Keratinocyte (primary cell): Measurements from ENCODE around the gene GTF3C5. TPM values are rescaled to one million over a fixed set of nuclear protein-coding genes. Genes with fewer than 3 reads are reported as not detected.

Experiments
- DNase-seq: peaks from one replicate; pipeline ENCODE4 v3.0.0-alpha.2; 2011; ENCODE audit warnings: low read depth, missing footprints, low spot score
- FAIRE-seq: peaks from 2 replicates; lab custom pipeline; 2011; peaks lifted over from hg19 to GRCh38; lab: Jason Lieb, UNC
- H2AFZ ChIP-seq: 2 replicates; pipeline ENCODE4 v1.6.0; 2012; ENCODE audit warnings: low read length, control low read depth, inconsistent platforms; ENCODE audit not compliant: control insufficient read depth
- H3K27ac ChIP-seq: 2 replicates; pipeline ENCODE4 v1.5.1; 2011; ENCODE audit warnings: low read length; ENCODE audit not compliant: control insufficient read depth, insufficient read depth
- H3K27me3 ChIP-seq: 3 replicates; pipeline ENCODE4 v1.6.0; 2011; ENCODE audit warnings: low read length; ENCODE audit not compliant: control insufficient read depth, insufficient read depth; ENCODE audit errors: extremely low read depth
- H3K36me3 ChIP-seq, 2 experiments: 2 replicates in 1 of 2; 3 replicates in 1 of 2; pipeline ENCODE4 v1.5.1; 2011; ENCODE audit warnings: low read length in 2 of 2, mild to moderate bottlenecking in 1 of 2; ENCODE audit not compliant: control insufficient read depth in 2 of 2, insufficient read depth in 2 of 2; ENCODE audit errors: extremely low read depth in 1 of 2
- H3K4me1 ChIP-seq: 3 replicates; pipeline ENCODE4 v1.5.1; 2011; ENCODE audit warnings: low read length; ENCODE audit not compliant: control insufficient read depth, insufficient read depth; ENCODE audit errors: extremely low read depth
- H3K4me2 ChIP-seq: 3 replicates; pipeline ENCODE4 v1.6.0; 2011; ENCODE audit warnings: low read depth, low read length; ENCODE audit not compliant: control insufficient read depth, insufficient read depth; ENCODE audit errors: extremely low read depth
- H3K4me3 ChIP-seq, 3 experiments: fragments of 200-600 bp in 1 of 3; sonication (generic) in 1 of 3; 2 replicates in 2 of 3; 3 replicates in 1 of 3; pipeline ENCODE4 v1.5.1; 2011 to 2016; ENCODE audit warnings: low read length in 3 of 3, mild to moderate bottlenecking in 3 of 3, control low read depth in 2 of 3, inconsistent platforms in 1 of 3, low read depth in 1 of 3, mixed read lengths in 1 of 3, mixed run types in 1 of 3, moderate library complexity in 1 of 3; ENCODE audit not compliant: control insufficient read depth in 2 of 3, insufficient read depth in 2 of 3; ENCODE audit errors: extremely low read depth in 1 of 3
- H3K79me2 ChIP-seq: 2 replicates; pipeline ENCODE4 v1.6.0; 2012; ENCODE audit warnings: low read length; ENCODE audit not compliant: control insufficient read depth, insufficient read depth
- H3K9ac ChIP-seq: 3 replicates; pipeline ENCODE4 v1.6.0; 2011; ENCODE audit warnings: low read length; ENCODE audit not compliant: control insufficient read depth, insufficient read depth; ENCODE audit errors: extremely low read depth
- H3K9me1 ChIP-seq: 3 replicates; pipeline ENCODE4 v1.6.0; 2011; ENCODE audit warnings: low read length; ENCODE audit not compliant: control insufficient read depth, insufficient read depth; ENCODE audit errors: extremely low read depth
- H3K9me3 ChIP-seq: 2 replicates; pipeline ENCODE4 v1.5.1; 2012; ENCODE audit warnings: low read depth, low read length; ENCODE audit not compliant: control insufficient read depth
- H4K20me1 ChIP-seq: 3 replicates; pipeline ENCODE4 v1.6.0; 2011; ENCODE audit warnings: low read length; ENCODE audit not compliant: control insufficient read depth, insufficient read depth; ENCODE audit errors: extremely low read depth
- EZH2 ChIP-seq: IDR thresholded peaks from one replicate; pipeline ENCODE4 v1.6.1; 2012; ENCODE audit warnings: inconsistent platforms, mild to moderate bottlenecking, low read length, moderate library complexity
- dilution Hi-C: fragments of 300-500 bp; cut with MboI; formaldehyde crosslinking; loops from one replicate; pipeline ENCODE4 v1.7.0; 2020; ENCODE audit warnings: low sequenced_read_pairs; ENCODE audit not compliant: extremely low pct_ligation_motif_present
- polyA plus RNA-seq, 5 experiments: library from polyadenylated mRNA; depleted of rRNA in 3 of 5; stranded (reverse) in 3 of 5; stranded (forward) in 1 of 5; unstranded in 1 of 5; fragments of >200 nt; gene quantifications; 1 replicate in 1 of 5; 2 replicates in 3 of 5; 3 replicates in 1 of 5; pipeline versions ENCODE4 v1.2.1 to v1.2.3, GENCODE V29; 2011 to 2012; ENCODE audit warnings: missing spikeins in 2 of 5, low read depth in 1 of 5, low replicate concordance in 1 of 5
- TF ChIP-seq, protein P1 (sequence below), 3 experiments: IDR thresholded peaks in 1 of 3; conservative IDR thresholded peaks in 1 of 3; optimal IDR thresholded peaks in 1 of 3; 2 replicates in 2 of 3; 3 replicates in 1 of 3; pipeline versions ENCODE3 to v1.5.1; 2011; ENCODE audit warnings: low read length in 3 of 3, mild to moderate bottlenecking in 3 of 3, moderate library complexity in 2 of 3, control low read depth in 1 of 3, inconsistent platforms in 1 of 3; ENCODE audit not compliant: insufficient read depth in 2 of 3; ENCODE audit errors: extremely low read depth in 1 of 3

The GTF3C5 gene
- polyA plus RNA-seq, 1 donor (not counting 4 experiments of a cell fraction or from before 2014, with no cell fraction given), result 37.2 TPM

DNA sequence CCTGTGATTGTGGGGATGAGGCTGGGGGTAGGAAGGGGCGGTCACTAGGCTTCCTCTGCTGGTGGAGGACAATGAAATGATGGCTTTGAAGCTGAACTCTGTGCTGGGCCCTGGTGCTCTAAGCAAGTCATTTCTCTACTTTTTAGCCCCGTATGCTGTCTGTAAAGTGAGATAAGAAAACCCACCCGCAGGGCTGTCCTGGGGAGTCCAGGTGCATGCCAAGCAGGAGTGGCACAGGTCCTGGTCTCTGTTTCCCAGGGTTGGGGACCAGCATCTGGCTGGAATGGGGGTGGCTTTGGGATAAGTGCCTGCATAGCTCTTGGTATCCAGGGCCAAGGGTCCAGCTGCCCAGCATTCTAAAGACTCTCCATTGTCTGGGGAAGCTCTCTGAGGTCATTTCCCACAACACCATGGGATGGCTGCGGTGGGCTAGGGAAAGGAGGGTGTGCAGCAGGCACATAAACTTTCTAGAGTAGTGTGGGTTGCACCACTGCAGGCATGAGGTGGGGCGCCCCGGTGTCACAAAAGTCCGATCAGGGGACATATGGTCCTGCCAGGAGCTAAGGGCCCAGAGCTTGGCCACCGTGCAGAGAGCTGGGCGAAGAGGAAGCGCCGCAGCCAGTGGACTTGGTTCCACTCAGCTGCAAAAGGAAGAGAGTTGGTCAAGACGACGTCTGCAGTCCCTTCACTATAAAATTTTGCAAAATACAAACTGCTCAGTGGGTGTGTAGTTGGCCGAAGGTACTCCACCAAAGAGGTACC is 25.6 kb upstream of the GTF3C5 start:
- Histone ChIP-seq H2AFZ (no peak overlapping the region), H4K20me1 (no peaks in the 10 kb centered on the region), H3K36me3 (no peaks in the 10 kb centered on the region), H3K4me3 (no peak overlapping the region), H3K27ac (no peak overlapping the region), H3K9me3 (no peaks in the 10 kb centered on the region), H3K79me2 (no peaks in the 10 kb centered on the region), H3K4me2 (no peak overlapping the region), H3K9ac (no peak overlapping the region), H3K27me3 (peaks cover 10% of the 10 kb centered on the region), H3K9me1 (no peaks in the 10 kb centered on the region), H3K4me1 (peaks cover 11% of the 10 kb centered on the region)
- no peak for DNase-seq
- dilution Hi-C loops, result no loop called here
- no peak for FAIRE-seq
- TF ChIP-seq, protein P1, sequence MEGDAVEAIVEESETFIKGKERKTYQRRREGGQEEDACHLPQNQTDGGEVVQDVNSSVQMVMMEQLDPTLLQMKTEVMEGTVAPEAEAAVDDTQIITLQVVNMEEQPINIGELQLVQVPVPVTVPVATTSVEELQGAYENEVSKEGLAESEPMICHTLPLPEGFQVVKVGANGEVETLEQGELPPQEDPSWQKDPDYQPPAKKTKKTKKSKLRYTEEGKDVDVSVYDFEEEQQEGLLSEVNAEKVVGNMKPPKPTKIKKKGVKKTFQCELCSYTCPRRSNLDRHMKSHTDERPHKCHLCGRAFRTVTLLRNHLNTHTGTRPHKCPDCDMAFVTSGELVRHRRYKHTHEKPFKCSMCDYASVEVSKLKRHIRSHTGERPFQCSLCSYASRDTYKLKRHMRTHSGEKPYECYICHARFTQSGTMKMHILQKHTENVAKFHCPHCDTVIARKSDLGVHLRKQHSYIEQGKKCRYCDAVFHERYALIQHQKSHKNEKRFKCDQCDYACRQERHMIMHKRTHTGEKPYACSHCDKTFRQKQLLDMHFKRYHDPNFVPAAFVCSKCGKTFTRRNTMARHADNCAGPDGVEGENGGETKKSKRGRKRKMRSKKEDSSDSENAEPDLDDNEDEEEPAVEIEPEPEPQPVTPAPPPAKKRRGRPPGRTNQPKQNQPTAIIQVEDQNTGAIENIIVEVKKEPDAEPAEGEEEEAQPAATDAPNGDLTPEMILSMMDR (optimal IDR thresholded peaks at IDR 0.05 in 1 of 3, IDR thresholded peaks at IDR 0.05 in 1 of 3, conservative IDR thresholded peaks at IDR 0.05 in 1 of 3; ENCODE audit: extremely low read depth in 1 of 3, insufficient read depth in 2 of 3, low read length in 3 of 3), result no peak
- TF ChIP-seq EZH2, result no peak

GRCh38 chr9:133005957-133006356 is 24.8 kb upstream of the GTF3C5 start:
- no peak overlapping the region for H3K9ac ChIP-seq
- no peaks in the 10 kb centered on the region for H3K79me2 ChIP-seq
- peaks cover 6% of the 10 kb centered on the region for H3K27me3 ChIP-seq
- no peaks in the 10 kb centered on the region for H3K9me1 ChIP-seq
- H3K36me3 ChIP-seq, result no peaks in the 10 kb centered on the region
- H3K9me3 ChIP-seq, result no peaks in the 10 kb centered on the region
- peaks cover 11% of the 10 kb centered on the region for H3K4me1 ChIP-seq
- dilution Hi-C loops, result no loop called here
- DNase-seq (no peak), FAIRE-seq (no peak)
- no peak overlapping the region for H3K4me3 ChIP-seq
- H2AFZ ChIP-seq, result no peak overlapping the region
- no peak overlapping the region for H3K4me2 ChIP-seq
- TF ChIP-seq, protein P1 (optimal IDR thresholded peaks at IDR 0.05 in 1 of 3, IDR thresholded peaks at IDR 0.05 in 1 of 3, conservative IDR thresholded peaks at IDR 0.05 in 1 of 3; ENCODE audit: extremely low read depth in 1 of 3, insufficient read depth in 2 of 3, low read length in 3 of 3), result no peak
- H4K20me1 ChIP-seq, result no peaks in the 10 kb centered on the region
- H3K27ac ChIP-seq, result no peak overlapping the region
